Coronary artery (tissue), 2 donors: ENCODE results near the gene DCLK1.

Source experiments
- DNase-seq: peaks from one replicate; pipeline ENCODE4 v3.0.0-alpha.2; 2017; ENCODE audit warnings: low spot score
- H3K27ac ChIP-seq, 2 donors: fragments of 200-600 bp; sonication (generic); one replicate each; pipeline ENCODE4 v1.5.1; 2016 to 2019
- H3K4me3 ChIP-seq: fragments of 200-600 bp; sonication (generic); 2 replicates; pipeline ENCODE4 v1.5.1; 2016; ENCODE audit warnings: mild to moderate bottlenecking, moderate library complexity
- TF ChIP-seq, protein P1 (sequence below): fragments of 200-600 bp; sonication (generic); IDR thresholded peaks from one replicate; pipeline ENCODE4 v1.5.1; 2019; ENCODE audit warnings: antibody characterized with exemption

The DCLK1 gene

GRCh38 chr13:35945368-35945767 is 185.8 kb downstream of the DCLK1 start:
- Histone ChIP-seq H3K4me3 (no peak overlapping the region), H3K27ac (no peak overlapping the region)
- TF ChIP-seq, protein P1, sequence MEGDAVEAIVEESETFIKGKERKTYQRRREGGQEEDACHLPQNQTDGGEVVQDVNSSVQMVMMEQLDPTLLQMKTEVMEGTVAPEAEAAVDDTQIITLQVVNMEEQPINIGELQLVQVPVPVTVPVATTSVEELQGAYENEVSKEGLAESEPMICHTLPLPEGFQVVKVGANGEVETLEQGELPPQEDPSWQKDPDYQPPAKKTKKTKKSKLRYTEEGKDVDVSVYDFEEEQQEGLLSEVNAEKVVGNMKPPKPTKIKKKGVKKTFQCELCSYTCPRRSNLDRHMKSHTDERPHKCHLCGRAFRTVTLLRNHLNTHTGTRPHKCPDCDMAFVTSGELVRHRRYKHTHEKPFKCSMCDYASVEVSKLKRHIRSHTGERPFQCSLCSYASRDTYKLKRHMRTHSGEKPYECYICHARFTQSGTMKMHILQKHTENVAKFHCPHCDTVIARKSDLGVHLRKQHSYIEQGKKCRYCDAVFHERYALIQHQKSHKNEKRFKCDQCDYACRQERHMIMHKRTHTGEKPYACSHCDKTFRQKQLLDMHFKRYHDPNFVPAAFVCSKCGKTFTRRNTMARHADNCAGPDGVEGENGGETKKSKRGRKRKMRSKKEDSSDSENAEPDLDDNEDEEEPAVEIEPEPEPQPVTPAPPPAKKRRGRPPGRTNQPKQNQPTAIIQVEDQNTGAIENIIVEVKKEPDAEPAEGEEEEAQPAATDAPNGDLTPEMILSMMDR, result no peak
- no peak for DNase-seq

DNA sequence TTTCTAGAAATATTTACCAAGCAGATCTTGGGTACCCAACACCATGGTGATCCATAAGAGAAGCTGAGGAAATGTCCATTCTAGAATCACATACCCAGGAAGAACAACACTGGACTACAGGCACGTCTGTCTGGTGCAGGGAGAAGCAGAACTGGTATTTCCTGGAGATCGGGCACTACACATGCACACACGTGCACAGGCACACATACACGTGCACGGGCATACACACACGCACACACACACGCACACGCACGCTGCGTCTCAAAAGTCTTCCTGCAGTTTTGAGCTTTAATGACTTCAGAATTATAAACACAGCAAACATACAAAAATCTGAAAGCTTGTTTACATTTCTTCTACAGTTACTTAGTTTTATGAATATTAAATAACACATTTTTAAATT is 189.8 kb downstream of the DCLK1 start:
- TF ChIP-seq, protein P1, result no peak
- no peak overlapping the region for H3K27ac ChIP-seq
- no peak for DNase-seq
- no peak overlapping the region for H3K4me3 ChIP-seq

GRCh38 chr13:35940734-35941133 is 190.4 kb downstream of the DCLK1 start:
- no peak overlapping the region for H3K27ac ChIP-seq
- TF ChIP-seq, protein P1, result no peak
- H3K4me3 ChIP-seq, result no peak overlapping the region
- DNase-seq, result no peak

DNA sequence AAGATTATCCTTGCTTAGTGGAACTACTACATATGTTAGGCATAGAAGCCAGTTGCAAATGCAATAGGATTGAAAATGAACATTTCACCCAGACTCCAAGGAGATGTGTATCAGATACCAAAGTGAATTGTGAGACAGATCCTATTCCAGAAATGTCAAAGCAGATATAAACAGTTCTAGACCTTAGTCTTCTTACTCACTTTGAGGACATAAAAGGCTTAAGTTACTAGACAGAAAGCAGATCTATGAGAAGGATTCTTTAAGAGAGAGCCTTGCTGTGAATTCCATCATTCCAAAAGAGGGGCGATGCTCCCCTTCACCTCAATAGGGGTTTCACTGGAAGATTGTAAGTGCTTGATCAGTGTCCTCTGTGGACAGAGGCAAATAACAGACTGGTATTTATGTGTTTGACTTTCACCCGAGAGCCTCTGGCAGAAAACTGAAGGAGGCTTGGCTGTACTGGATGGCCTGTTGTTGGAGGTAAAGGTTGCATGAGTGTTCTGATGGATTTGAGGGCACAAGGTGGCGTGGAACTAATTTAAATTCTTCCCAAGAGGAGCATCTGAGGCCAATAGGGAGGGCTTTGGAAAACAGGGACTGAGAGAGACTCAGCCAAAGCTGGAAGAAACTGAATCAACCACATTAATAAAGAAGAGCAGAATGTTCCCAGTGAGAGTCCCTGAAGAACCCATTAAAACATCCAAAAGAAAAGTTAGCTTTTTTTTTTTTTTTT is 194.8 kb downstream of the DCLK1 start:
- TF ChIP-seq, protein P1, result no peak
- no peak overlapping the region for H3K4me3 ChIP-seq
- DNase-seq, result no peak
- no peak overlapping the region for H3K27ac ChIP-seq

- Histone ChIP-seq H3K4me3 (no peak overlapping the region), H3K27ac (no peak overlapping the region)
- DNase-seq, result no peak
- TF ChIP-seq, protein P1, result no peak
Observed at GRCh38 chr13:35930665-35931631, 200.2 kb downstream of the DCLK1 start.

DNA sequence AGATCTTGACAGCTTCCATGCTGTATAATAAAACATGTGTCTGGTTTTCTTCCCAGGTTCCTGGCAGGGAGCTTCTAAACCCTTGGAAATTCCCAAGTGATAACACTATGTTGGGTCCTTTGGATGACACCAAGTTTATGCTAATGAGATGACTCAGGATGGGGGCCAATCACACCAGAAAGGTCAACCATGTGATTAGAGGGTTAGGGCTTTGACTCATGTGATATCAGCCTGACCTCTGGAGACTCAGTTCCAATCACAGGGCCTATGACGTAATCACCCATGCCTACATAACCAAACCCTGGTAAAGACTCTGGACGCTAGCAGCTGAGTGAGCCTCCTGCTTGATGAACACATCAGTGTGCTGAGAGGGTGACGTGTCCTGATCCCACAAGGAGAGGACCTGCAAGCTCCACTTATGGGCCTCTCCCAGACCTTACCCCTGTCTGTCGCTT is 203.6 kb downstream of the DCLK1 start:
- Histone ChIP-seq H3K4me3 (no peak overlapping the region), H3K27ac (peak overlapping the region in 1 of 2 donors; percentile 2)
- no peak for DNase-seq
- TF ChIP-seq, protein P1, result no peak
